Omental fat pad (tissue), 4 donors: ENCODE measurements around the gene WDR81. TPM values are rescaled to one million over a fixed set of nuclear protein-coding genes. Genes with fewer than 3 reads are reported as not detected.

Experiments used
- ATAC-seq: fragments of 150-250 bp; one replicate; pipeline ENCODE4 v1.9.1; 2016; ENCODE audit warnings: mild to moderate bottlenecking, moderate library complexity; ENCODE audit not compliant: low FRiP score
- DNase-seq: peaks from one replicate; pipeline ENCODE4 v3.0.0-alpha.2; 2019; ENCODE audit warnings: low spot score
- CTCF ChIP-seq, 3 donors: fragments of 450-650 bp; IDR thresholded peaks; one replicate each; pipeline ENCODE4 v1.5.1; 2016 to 2017; ENCODE audit warnings: antibody characterized with exemption in 3 of 3, mild to moderate bottlenecking in 3 of 3, moderate library complexity in 2 of 3
- total RNA-seq, 4 donors: library from RNA; depleted of rRNA; stranded (reverse); fragments of >200 nt; gene quantifications; one replicate each; pipeline ENCODE4 v1.1.0, GENCODE V29; 2016

WDR81 gene
- total RNA-seq, 4 donors from 2014 or later = 39.2 to 71.1 (median 49.8) TPM

- no peak for DNase-seq
- no peak for TF ChIP-seq CTCF (IDR thresholded peaks at IDR 0.05)
- ATAC-seq = no peak
These were observed 18.0 kb downstream of the WDR81 start, which contains the start of gene SERPINF2 for GRCh38 chr17:1742371-1743087. SERPINF2 (plus strand) TSS chr17:1742871; CDS start chr17:1744996, 2,125 bp downstream.

- ATAC-seq (no peak), DNase-seq (no peak)
- no peak for TF ChIP-seq CTCF (IDR thresholded peaks at IDR 0.05)
These were observed 18.6 kb downstream of the WDR81 start for GRCh38 chr17:1743088-1743439.

- TF ChIP-seq CTCF (IDR thresholded peaks at IDR 0.05) = no peak
- ATAC-seq = no peak
- no peak for DNase-seq
These were observed 20.3 kb downstream of the WDR81 start for GRCh38 chr17:1744551-1745512.

GRCh38 chr17:1745513-1746020 lies 21.1 kb downstream of the WDR81 start:
- ATAC-seq = no peak
- no peak for DNase-seq
- no peak for TF ChIP-seq CTCF (IDR thresholded peaks at IDR 0.05)

- no peak for TF ChIP-seq CTCF (IDR thresholded peaks at IDR 0.05)
These were observed 22.6 kb downstream of the WDR81 start for GRCh38 chr17:1746975-1747543.

GRCh38 chr17:1750628-1751027 lies 26.1 kb downstream of the WDR81 start:
- no peak for TF ChIP-seq CTCF (IDR thresholded peaks at IDR 0.05)
- ATAC-seq (no peak), DNase-seq (no peak)

More at GRCh38 chr17:1746975-1747543, 22.6 kb downstream of the WDR81 start:
- ATAC-seq (peak; percentile 62), DNase-seq (no peak)
